Fibroblast of lung (primary cell): Measurements from ENCODE around the gene SOX13.

Experiments used
- EZH2 ChIP-seq: IDR thresholded peaks from 2 replicates; pipeline ENCODE4 v1.5.1; 2012; ENCODE audit warnings: low read length, control low read depth, mild to moderate bottlenecking; ENCODE audit errors: missing control alignments
- TF ChIP-seq, protein P1 (sequence below), 2 donors: IDR thresholded peaks in 1 of 2; conservative IDR thresholded peaks in 1 of 2; 1 replicate in 1 of 2; 2 replicates in 1 of 2; pipeline ENCODE4 v1.5.1; 2011 to 2012; ENCODE audit warnings: low read length in 2 of 2, control low read depth in 1 of 2, inconsistent platforms in 1 of 2, low read depth in 1 of 2, mild to moderate bottlenecking in 1 of 2

DNA sequence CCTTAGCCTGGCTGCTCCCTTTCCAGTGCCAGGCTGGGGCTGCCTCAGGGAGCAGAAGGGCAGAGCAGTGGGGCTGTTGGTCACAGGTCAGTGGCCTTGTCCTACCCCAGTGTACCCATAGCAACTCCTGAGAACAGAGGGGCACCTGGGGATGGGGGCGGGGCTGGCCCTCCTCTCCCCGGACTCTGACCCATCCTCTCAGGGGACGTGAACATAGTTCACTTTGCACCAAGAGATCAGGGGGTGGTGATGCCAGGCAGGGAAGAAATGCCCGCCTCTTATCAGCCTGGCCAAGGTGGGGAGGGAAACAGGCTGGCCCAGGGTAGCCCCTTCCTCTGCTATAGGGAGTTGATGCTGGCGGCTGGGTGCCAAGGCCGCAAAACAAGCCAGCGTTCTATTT, 74.0 kb downstream of the SOX13 start:
- TF ChIP-seq, protein P1, sequence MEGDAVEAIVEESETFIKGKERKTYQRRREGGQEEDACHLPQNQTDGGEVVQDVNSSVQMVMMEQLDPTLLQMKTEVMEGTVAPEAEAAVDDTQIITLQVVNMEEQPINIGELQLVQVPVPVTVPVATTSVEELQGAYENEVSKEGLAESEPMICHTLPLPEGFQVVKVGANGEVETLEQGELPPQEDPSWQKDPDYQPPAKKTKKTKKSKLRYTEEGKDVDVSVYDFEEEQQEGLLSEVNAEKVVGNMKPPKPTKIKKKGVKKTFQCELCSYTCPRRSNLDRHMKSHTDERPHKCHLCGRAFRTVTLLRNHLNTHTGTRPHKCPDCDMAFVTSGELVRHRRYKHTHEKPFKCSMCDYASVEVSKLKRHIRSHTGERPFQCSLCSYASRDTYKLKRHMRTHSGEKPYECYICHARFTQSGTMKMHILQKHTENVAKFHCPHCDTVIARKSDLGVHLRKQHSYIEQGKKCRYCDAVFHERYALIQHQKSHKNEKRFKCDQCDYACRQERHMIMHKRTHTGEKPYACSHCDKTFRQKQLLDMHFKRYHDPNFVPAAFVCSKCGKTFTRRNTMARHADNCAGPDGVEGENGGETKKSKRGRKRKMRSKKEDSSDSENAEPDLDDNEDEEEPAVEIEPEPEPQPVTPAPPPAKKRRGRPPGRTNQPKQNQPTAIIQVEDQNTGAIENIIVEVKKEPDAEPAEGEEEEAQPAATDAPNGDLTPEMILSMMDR (conservative IDR thresholded peaks at IDR 0.05 in 1 of 2, IDR thresholded peaks at IDR 0.05 in 1 of 2; ENCODE audit: low read depth in 1 of 2, low read length in 2 of 2) = no peak
- TF ChIP-seq EZH2 = no peak
